NCI-H128 (cell line): ENCODE results near the gene TICRR.
A peak's percentile ranks its signal among the peaks of the same experiment; 100 is the strongest.

Experiments
- DNase-seq: peaks from one replicate; lab custom pipeline; 2025; ENCODE audit not compliant: unreplicated experiment; lab: John Stamatoyannopoulos, UW

The TICRR gene

DNA sequence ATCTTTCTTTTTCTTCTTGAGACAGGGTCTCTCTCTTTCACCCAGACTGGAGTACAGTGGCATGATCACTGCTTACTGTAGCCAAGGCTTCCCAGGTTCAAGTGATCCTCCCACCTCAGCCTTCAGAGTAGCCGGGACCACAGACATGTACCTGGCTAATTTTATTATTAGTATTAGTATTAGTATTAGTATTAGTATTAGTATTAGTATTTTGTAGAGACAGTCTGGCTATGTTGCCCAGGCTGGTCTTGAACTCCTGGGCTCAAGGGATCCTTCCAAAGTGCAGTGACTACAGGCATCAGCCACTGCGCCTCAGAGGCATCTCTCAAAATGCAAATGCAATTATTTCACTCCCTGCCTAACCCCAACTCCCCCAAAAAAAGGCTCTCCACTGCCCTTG, 78.3 kb downstream of the TICRR start:
- DNase-seq = no peak

GRCh38 chr15:89654301-89654761, 79.1 kb downstream of the TICRR start:
- no peak for DNase-seq

DNA sequence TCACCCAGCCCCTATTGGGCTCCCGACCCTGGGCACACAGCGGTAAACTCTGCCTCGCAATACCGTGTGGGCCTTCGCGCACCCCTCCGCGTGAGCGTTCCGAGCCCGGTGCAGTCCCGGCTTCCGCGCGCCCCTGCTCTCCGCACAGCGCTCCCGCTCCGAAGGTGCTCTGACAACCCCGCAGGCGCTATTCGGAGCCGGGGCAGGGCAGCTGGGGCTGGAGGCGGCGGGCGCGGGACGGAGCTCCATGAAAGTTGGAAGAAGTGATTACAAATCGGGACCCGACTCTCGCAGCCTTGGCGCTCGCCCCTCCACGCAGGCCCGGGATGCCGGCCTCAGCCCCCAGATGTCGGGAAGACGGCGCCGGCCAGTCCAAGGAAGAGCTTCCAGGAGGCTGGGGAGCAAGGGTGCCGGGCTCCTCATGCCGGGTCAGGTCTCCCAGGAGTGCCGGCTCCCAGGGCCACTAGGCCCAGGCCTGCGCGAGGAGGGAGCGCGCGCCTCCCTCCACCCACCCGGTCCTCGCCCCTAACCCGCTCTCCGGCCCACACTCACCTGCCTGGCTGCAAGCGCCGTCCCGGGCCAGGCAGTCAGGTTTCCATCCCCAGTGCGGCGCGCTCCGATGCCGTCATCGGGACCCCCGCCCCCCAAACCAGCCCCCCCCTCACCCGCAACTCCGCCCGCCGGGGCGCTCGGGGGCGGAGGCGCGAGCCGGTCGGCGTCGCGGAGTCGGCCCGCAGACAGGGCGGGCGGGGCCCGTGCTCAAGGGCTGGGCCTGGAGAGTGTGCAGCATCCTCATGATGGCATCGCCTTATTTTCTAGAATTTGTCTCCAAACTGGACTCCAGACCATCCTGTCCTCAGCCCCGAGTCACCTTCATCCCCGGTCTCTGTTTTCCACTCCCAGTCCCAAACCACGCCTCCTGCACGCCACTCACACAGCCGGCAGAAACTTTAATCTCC, 79.9 kb downstream of the TICRR start, which contains the start of gene KIF7:
Gene KIF7, minus strand, starts transcription at position 621 of the 959 bp plus-strand sequence. CDS start 2,537 bp downstream, outside the sequence.
- DNase-seq = no peak

GRCh38 chr15:89656116-89656815, 81.0 kb downstream of the TICRR start:
- DNase-seq = no peak

DNA sequence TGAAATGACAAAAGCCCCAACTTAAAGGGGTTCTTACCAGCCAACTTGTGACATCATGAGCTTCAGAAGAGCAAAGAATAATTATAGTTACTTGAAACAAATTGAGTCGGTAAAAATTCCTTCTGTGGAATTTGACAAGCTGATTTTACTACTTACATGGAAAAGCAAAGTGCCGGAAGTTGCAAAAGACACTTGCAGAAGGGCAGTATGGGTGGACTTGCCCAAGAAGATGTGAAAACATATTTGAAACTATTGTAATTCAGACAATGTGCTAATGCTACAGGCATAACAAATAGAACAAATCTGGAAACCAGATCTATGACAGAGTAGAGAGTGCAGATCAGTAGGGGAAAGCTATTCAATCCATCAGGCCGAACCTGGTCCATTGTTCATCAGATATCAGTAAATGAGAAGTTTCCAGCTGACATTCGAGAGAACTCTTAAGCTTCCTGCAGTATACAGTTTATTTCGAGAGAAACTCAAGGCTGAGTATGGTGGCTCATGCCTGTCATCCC, 82.5 kb downstream of the TICRR start:
- DNase-seq = no peak

GRCh38 chr15:89659295-89659694, 84.0 kb downstream of the TICRR start:
- no peak for DNase-seq

DNA sequence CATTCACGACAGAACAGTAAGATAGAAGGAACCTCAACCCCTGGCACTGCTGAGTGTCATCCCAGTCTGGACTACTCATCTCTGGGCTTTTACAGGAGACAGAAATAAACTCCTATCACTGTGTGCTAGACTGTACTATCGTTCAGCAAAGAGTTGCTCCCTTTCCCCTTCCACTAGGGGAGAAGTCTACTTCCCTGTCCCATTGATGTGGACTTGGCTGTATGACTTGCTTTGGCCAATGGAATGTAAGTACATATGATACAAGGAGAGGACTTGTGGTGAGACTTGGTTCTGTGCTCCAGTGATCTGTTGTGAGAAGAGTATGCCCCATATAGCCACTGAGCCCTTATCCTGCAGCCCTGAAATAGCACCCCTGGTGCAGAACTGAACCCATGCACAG, 85.3 kb downstream of the TICRR start:
- DNase-seq = no peak

DNA sequence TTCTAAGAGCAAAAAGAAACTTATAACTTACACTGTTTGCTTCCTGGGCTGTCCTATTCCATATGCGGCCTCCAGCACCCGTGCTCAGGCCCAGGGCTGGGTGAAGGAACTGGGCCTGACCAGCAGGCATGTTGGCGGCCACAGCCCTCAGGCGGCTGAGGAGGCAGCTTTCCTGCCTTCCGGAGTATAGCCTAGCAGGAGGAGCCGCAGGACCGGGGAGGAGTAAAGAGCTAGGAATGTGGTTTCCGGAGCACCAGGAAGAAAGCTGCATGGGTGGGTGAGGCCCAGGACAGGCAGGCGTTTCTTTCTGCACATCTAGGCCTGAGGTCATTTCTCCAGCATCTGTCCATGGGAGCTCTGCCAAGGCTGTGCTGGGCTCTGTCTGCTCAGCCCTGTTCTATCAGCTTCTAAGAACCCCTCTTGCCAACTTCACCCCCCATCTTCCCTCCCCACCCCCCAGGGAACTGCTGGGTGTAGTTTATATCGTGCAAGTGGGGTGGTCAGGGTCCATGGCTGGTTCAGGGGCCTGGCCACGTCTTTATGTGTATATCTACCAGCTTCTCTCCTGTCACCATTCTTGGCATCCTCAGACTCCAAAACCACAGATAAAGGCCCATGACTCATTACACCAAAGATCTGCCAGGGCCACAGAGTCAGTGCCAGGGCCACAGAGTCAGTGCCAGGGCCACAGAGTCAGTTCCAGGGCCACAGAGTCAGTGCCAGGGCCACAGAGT, 87.8 kb downstream of the TICRR start:
- no peak for DNase-seq

GRCh38 chr15:89664441-89665350, 89.4 kb downstream of the TICRR start:
- peak; percentile 13 for DNase-seq

DNA sequence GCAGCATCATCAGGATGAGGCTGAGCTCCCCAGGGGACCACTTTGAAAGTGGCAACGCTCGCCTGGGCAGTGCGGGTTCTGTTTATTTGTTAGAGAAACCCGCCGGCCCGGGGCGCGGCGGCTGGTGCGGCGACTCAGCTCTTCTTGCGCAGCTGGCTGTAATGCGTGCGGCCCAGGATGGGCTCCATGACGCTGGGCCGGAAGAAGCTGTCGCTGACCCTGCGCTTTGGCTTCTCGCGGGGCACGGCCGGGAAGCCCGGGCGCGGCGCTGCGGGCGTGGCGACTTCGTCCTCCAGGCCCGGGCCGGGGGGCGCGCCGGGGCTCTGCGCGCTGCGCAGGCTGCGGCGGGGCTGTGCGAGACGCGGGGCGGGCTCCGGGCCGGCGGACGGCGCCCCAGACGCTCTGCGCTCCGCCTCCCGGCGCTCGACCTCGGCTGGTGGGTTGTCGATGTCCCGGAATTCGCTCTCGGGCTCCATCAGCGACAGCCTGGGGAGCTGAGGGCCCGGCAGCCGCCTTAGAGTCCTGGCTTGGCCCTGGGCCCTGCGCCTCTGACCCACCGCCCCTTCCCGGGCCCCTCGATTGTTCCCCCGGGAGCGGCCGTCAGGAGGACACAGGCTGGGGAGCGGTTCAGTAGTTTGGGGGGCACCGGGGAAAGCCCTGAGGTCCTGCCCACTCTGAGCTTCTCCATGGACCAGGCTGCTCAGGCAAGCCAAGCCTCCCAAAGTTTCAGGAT, 90.3 kb downstream of the TICRR start:
- no peak for DNase-seq

- DNase-seq = no peak
Measured at GRCh38 chr15:89666184-89666857, 91.1 kb downstream of the TICRR start.

GRCh38 chr15:89666858-89667705, 91.8 kb downstream of the TICRR start:
- no peak for DNase-seq

GRCh38 chr15:89667706-89667960, 92.4 kb downstream of the TICRR start:
- DNase-seq = no peak

GRCh38 chr15:89668171-89668570, 92.9 kb downstream of the TICRR start:
- no peak for DNase-seq

DNA sequence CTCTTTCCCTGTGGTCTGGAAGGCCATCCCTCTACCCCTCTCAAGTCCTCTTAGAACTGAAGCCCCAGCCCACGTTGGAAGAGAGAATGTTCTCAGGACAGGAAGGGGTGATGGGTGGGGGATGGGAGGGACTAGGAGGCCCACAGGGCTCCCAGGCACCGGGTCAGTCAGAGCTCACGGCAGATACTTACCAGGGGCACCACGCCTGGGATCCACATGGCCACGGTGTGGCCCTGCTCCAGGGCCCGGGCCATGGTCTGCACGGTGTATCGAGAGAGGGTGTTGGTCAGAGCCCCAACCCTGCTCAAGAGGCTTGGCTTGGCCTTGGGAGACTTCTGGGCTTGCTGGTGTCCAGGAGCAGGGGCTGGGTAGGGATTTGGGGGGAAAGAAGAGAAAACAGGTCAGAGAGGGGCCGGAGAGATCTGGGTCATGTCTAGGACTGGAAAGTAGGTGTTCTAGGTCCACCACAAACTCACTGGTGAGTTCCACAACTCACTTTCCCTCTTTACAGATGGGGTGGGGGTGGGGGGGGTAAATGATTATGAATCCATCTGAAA, 94.1 kb downstream of the TICRR start:
- DNase-seq = no peak

DNA sequence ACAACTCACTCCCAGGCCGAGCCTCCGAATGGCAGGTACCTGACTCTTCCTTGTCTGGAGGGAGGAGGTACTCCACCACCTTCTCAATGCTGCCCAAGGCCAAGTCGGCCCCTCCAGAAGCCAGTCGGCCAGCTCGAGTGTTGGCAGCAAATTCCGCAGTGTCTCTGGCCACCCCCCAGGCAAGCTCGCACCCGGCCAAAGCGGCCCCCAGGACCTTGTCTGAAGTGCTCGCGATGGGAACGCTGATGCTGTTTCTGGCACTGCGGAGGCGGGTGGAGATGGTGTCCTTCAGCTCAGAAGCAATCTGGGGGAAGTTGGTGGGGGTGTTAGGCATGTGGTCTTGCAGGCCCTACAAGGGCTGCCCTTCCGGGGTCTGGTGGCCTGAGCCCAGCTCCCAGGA, 94.7 kb downstream of the TICRR start:
- no peak for DNase-seq

DNA sequence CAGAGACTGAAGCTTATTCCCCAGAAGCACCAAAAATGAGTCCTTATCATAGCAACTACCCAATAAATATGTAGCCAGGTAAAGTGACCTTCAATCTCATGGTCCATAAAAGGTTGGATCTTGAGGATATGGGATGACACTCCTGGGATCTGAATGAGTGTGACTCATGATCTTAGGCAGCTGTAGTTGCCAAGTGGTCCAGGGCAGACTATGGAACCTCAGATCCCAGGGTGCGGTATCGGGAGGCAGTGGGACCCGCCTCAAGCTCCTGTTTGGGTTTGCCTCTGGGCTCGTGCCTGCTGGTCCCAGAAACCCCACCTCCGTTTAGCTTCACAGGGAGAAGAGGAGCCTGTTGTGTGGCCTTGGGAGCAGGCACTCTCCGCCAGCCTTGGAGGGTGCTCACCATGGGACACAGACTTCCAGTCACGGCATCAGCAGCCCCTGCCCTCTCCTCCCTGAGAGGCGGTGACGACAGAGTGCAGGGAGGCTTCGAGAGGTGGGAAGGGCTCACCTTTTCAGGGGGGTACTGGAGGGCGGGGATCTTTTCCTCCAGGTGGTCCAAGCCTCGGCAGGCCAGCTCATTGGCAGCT, 95.8 kb downstream of the TICRR start:
- no peak for DNase-seq
